B cell (primary cell): ENCODE measurements around the gene ZNF443. TPM values are rescaled to one million over a fixed set of nuclear protein-coding genes. Genes with fewer than 3 reads are reported as not detected.
"Not testable (repeated sequence)": the region's sequence is repeated elsewhere in the genome, so short reads cannot be mapped to it uniquely, and the experiment has no call there.

Experiments
- ATAC-seq: fragments of 200-7000 bp; cut with Tn5 transposase; one replicate; pipeline ENCODE4 v1.10.0; 2021; ENCODE audit warnings: low read depth, mild to moderate bottlenecking, moderate number of reproducible peaks, moderate library complexity
- CTCF ChIA-PET: fragments of 350-600 bp; sonication (Branson Sonifier 250); formaldehyde crosslinking; loops from one replicate; lab custom pipeline; 2021; ENCODE audit warnings: antibody characterized with exemption, inconsistent platforms; lab: Charles Lee
- POLR2A ChIA-PET: fragments of 350-600 bp; sonication (Branson Sonifier 250); formaldehyde crosslinking; loops from one replicate; lab custom pipeline; 2021; ENCODE audit warnings: antibody characterized with exemption; lab: Charles Lee
- DNase-seq: peaks from one replicate; pipeline ENCODE4 v3.0.0; 2013
- H2AFZ ChIP-seq: 2 replicates; pipeline ENCODE4 v1.6.1; 2012; ENCODE audit warnings: mild to moderate bottlenecking, low read depth, low read length; ENCODE audit not compliant: insufficient read depth, poor library complexity, severe bottlenecking
- H3K27ac ChIP-seq, 2 donors: 1 replicate in 1 of 2; 2 replicates in 1 of 2; pipeline ENCODE4 v1.5.1; 2012 to 2013; ENCODE audit warnings: low read length in 2 of 2, mild to moderate bottlenecking in 2 of 2, moderate library complexity in 1 of 2
- H3K27me3 ChIP-seq, 4 experiments: fragments of 200-600 bp in 1 of 4; sonication (generic) in 1 of 4; replicated peaks in 1 of 4; 1 replicate in 2 of 4; 2 replicates in 2 of 4; pipeline versions ENCODE4 v1.6.1 to v1.7.0; 2013 to 2016; ENCODE audit warnings: low read length in 3 of 4, mild to moderate bottlenecking in 2 of 4, mixed read lengths in 1 of 4, moderate library complexity in 1 of 4; ENCODE audit not compliant: insufficient read depth in 4 of 4, control insufficient read depth in 3 of 4; ENCODE audit errors: control extremely low read depth in 1 of 4
- H3K36me3 ChIP-seq, 2 experiments: replicated peaks in 1 of 2; 1 replicate in 1 of 2; 2 replicates in 1 of 2; pipeline versions ENCODE4 v1.6.1 to v1.7.1; 2013; ENCODE audit warnings: low read length in 1 of 2; ENCODE audit not compliant: insufficient read depth in 2 of 2, control insufficient read depth in 1 of 2; ENCODE audit errors: control extremely low read depth in 1 of 2, extremely low read depth in 1 of 2
- H3K4me1 ChIP-seq, 2 donors: fragments of 200-600 bp in 1 of 2; sonication (generic) in 1 of 2; 1 replicate in 1 of 2; 2 replicates in 1 of 2; pipeline versions ENCODE4 v1.5.1 to v1.6.1; 2013 to 2017; ENCODE audit warnings: low read length in 2 of 2; ENCODE audit not compliant: control insufficient read depth in 2 of 2, insufficient read depth in 2 of 2
- H3K4me2 ChIP-seq: replicated peaks from 2 replicates; pipeline ENCODE3; 2012; ENCODE audit warnings: mild to moderate bottlenecking, low read depth, low read length; ENCODE audit not compliant: poor library complexity, severe bottlenecking
- H3K4me3 ChIP-seq, 5 experiments: fragments of 200-600 bp in 1 of 5; sonication (generic) in 1 of 5; 1 replicate in 3 of 5; 2 replicates in 2 of 5; pipeline versions ENCODE4 v1.5.1 to v1.7.0; 2011 to 2016; ENCODE audit warnings: low read length in 4 of 5, mild to moderate bottlenecking in 4 of 5, low read depth in 2 of 5, control low read depth in 1 of 5, moderate library complexity in 1 of 5; ENCODE audit not compliant: insufficient read depth in 1 of 5; ENCODE audit errors: control extremely low read depth in 1 of 5, extremely low read depth in 1 of 5
- H3K79me2 ChIP-seq: fragments of 200-600 bp; sonication (generic); one replicate; pipeline ENCODE4 v1.6.0; 2016; ENCODE audit warnings: low read length; ENCODE audit not compliant: control insufficient read depth, insufficient read depth
- H3K9ac ChIP-seq: fragments of 200-600 bp; sonication (generic); 2 replicates; pipeline ENCODE4 v1.6.1; 2017; ENCODE audit warnings: mild to moderate bottlenecking, low read length, moderate library complexity
- H3K9me3 ChIP-seq, 3 donors: one replicate each; pipeline versions ENCODE4 v1.6.1 to v1.7.1; 2013; ENCODE audit warnings: low read length in 2 of 3; ENCODE audit not compliant: control insufficient read depth in 2 of 3, insufficient read depth in 1 of 3; ENCODE audit errors: control extremely low read depth in 1 of 3
- H4K20me1 ChIP-seq: 2 replicates; pipeline ENCODE4 v1.6.0; 2012; ENCODE audit warnings: mild to moderate bottlenecking, low read length; ENCODE audit not compliant: insufficient read depth, control insufficient read depth, poor library complexity, severe bottlenecking
- H3K27ac Mint-ChIP-seq: one replicate; pipeline ENCODE4 v1.8.0; 2021; ENCODE audit warnings: mixed read lengths
- H3K27me3 Mint-ChIP-seq: one replicate; pipeline ENCODE4 v1.8.0; 2021; ENCODE audit warnings: mixed read lengths
- H3K4me1 Mint-ChIP-seq: one replicate; pipeline ENCODE4 v1.8.0; 2021; ENCODE audit warnings: mixed read lengths
- H3K4me3 Mint-ChIP-seq: one replicate; pipeline ENCODE4 v1.8.0; 2021; ENCODE audit warnings: mixed read lengths
- H3K9me3 Mint-ChIP-seq: one replicate; pipeline ENCODE4 v1.8.0; 2022; ENCODE audit warnings: mixed read lengths; ENCODE audit not compliant: insufficient read depth
- WGBS: methylation state at CpG from one replicate; pipeline ENCODE4 v1.1.5; 2013; ENCODE audit warnings: missing lambda C conversion rate; ENCODE audit not compliant: insufficient coverage; 5-methylcytosine and 5-hydroxymethylcytosine counted together
- intact Hi-C: fragments of 100-400 bp; cut with micrococcal nuclease; formaldehyde crosslinking; loops from one replicate; pipeline ENCODE4 v1.10.0; 2022
- polyA plus RNA-seq: library from polyadenylated mRNA; depleted of rRNA; stranded (reverse); fragments of >200 nt; gene quantifications from 2 replicates; pipeline ENCODE4 v1.2.3, GENCODE V29; 2012
- total RNA-seq, 2 donors: library from RNA; stranded (reverse); fragments of 120-200 nt in 1 of 2; gene quantifications; 1 replicate in 1 of 2; 2 replicates in 1 of 2; pipeline versions ENCODE4 v1.2.3 to v1.2.4, GENCODE V29; 2013 to 2022

ZNF443 gene
- total and polyA plus RNA-seq, 2 donors (not counting 1 experiment from before 2014, with no cell fraction given), result 1.2 to 5.5 TPM

DNA sequence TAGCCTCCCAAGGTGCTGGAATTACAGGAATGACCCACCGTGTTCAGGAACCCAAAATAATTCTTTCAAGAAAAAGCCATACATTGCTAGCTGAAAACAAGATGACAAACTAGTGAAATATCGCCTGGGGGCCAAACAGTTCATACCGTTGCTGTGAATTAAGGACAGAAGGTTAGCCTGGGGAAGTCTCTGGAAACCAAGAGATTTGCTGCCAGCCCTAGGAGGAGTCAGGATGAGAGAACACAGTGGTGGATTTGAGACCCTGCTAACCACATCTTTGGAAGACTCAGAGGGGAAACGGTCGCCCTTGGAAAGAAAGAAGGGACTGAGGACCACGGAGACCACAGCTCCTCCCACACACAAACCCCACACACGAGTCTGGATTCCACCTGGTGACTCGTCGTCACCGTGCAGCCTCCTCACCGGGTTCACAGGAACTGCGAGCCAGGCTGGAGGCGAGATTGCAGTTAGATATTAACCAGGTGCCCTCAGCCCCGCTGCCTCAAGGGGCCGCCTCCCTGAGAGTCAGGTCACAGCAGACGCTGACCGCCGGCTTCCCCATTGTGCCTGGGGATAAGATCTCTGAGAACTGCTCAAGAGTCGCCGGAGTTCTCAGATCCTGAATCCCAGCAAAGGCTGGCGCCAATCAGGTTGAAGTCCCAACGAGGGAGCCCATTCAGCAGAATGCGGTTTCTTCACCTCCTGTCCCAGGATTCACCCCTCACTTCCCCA lies 40.8 kb downstream of the ZNF443 start:
- Histone ChIP-seq H2AFZ (peak overlapping the region; percentile 97), H3K27ac (peak overlapping the region in 1 of 2 donors; percentile 68), H3K9ac (peak overlapping the region; percentile 94), H3K79me2 (peaks cover 19% of the 10 kb centered on the region), H3K4me2 (peak overlapping the region; percentile 89), H3K4me3 (peak overlapping the region; percentile 41 to 93 (median 90))
- DNase-seq, result peak; percentile 44
- CTCF ChIA-PET, H4K20me1 ChIP-seq, H3K9me3 Mint-ChIP-seq, H3K27me3 ChIP-seq, H3K9me3 ChIP-seq, H3K4me1 ChIP-seq, H3K36me3 ChIP-seq, POLR2A ChIA-PET, H3K27me3 Mint-ChIP-seq: not testable (repeated sequence)
- ATAC-seq, result peak; percentile 24
- Mint-ChIP-seq H3K4me3 (peak overlapping the region; percentile 91), H3K27ac (peak overlapping the region; percentile 61), H3K4me1 (peaks cover 22% of the 10 kb centered on the region)
- WGBS, result 3% methylated on average over 16 of the region's 23 CpGs
- intact Hi-C loops, result loop anchor here (2.0 kb wide), 3 partner anchors 41 to 151 kb away; partner anchors contain the start of genes ZNF443 and ZNF564

DNA sequence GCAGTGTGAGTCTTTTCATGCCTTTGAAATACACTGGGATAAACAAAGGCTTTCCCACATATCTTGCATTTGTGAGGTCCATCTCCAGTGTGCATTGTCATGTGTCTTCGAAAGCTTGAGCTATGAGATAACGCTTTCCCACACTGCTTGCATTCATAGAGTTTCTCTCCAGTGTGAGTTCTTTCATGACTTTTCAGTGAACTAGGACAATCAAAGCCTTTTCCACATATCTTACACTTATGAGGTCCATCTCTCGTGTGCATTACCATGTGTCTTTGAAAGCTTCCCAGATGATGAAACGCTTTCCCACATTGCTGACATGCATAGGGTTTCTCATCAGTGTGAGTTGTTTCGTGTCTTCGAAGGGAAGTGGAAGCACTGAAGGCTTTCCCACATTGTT lies 49.7 kb downstream of the ZNF443 start:
- H3K4me3 Mint-ChIP-seq, H3K4me1 ChIP-seq, H3K27me3 Mint-ChIP-seq, DNase-seq, H2AFZ ChIP-seq, H3K27ac ChIP-seq, ATAC-seq, H3K4me1 Mint-ChIP-seq, H3K27me3 ChIP-seq, H3K27ac Mint-ChIP-seq, H3K9me3 Mint-ChIP-seq, H3K4me3 ChIP-seq, H3K79me2 ChIP-seq, H4K20me1 ChIP-seq, H3K4me2 ChIP-seq, CTCF ChIA-PET, H3K9ac ChIP-seq, H3K9me3 ChIP-seq, intact Hi-C loops: not testable (repeated sequence)
- H3K36me3 ChIP-seq, result peaks cover 3 to 24% of the 10 kb centered on the region in 2 experiments
- POLR2A ChIA-PET, result interaction anchor here (0.6 kb wide), 1 partner anchor 1344 kb away, joined by 5 read pairs; no protein-coding TSS in a partner anchor
- WGBS, result 80% methylated on average over 1 of the region's 6 CpGs

DNA sequence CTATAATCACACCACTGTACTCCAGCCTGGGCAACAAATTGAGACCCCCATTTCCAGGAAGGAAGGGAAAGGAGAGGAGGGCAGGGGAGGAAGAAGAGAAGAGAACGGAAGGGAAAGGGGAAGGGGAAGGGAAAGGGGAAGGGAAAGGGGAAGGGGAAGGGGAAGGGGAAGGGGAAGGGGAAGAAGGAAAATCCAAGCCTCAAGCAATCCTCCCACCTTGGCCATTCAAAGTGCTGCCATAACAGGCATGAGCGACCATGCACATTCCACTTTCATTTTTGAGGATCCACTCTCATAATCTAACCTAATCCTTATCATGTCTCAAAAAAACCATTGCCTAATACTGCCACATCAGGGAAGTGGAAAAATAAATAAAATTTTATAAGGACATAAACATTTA lies 54.5 kb downstream of the ZNF443 start:
- H2AFZ ChIP-seq, H3K4me2 ChIP-seq, H3K27ac Mint-ChIP-seq, H3K9me3 Mint-ChIP-seq, H3K4me3 ChIP-seq, H3K79me2 ChIP-seq, H3K9ac ChIP-seq, intact Hi-C loops, POLR2A ChIA-PET, H3K4me3 Mint-ChIP-seq, H3K27ac ChIP-seq, H3K27me3 ChIP-seq, ATAC-seq, DNase-seq, CTCF ChIA-PET, H3K4me1 ChIP-seq, H4K20me1 ChIP-seq, H3K27me3 Mint-ChIP-seq: not testable (repeated sequence)
- peaks cover 11% of the 10 kb centered on the region for H3K4me1 Mint-ChIP-seq
- Histone ChIP-seq H3K36me3 (peaks cover 6 to 18% of the 10 kb centered on the region in 2 experiments), H3K9me3 (peaks cover 7 to 12% (median 10%) of the 10 kb centered on the region in 3 donors)
- no CpG with 5 or more reads among the region's 2 CpGs for WGBS
